Measurements from ENCODE around the gene TNKS1BP1. TPM values are rescaled to one million over a fixed set of nuclear protein-coding genes. Genes with fewer than 3 reads are reported as not detected.

The TNKS1BP1 gene
- total and polyA plus RNA-seq, 7 donors, result 26.4 to 133 (median 43.8) TPM

GRCh38 chr11:57324154-57324885, 432 bp downstream of the TNKS1BP1 start:
- Histone ChIP-seq H3K4me1 (peaks cover 0 to 55% (median 47%) of the 10 kb centered on the region in 4 donors), H3K4me3 (peak overlapping the region; percentile 71 to 90 (median 86)), H3K27ac (peak overlapping the region; percentile 89 to 97 (median 94)), H3K36me3 (peaks cover 13 to 47% (median 17%) of the 10 kb centered on the region in 4 donors), H3K9me3 (no peaks in the 10 kb centered on the region), H3K27me3 (no peaks in the 10 kb centered on the region)
- DNase-seq, result peak; percentile 80
- TF ChIP-seq POLR2AphosphoS5 (IDR thresholded peaks at IDR 0.05) (peak in 1 of 4 donors; percentile 18), POLR2A (IDR thresholded peaks at IDR 0.05) (no peak), CTCF (IDR thresholded peaks at IDR 0.05) (no peak), EP300 (IDR thresholded peaks at IDR 0.05) (peak in 1 of 4 donors; percentile 3)
- WGBS, 2 donors, result 2 to 3% methylated on average over 64 of the region's 64 CpGs
- intact Hi-C loops (cut with DNase I), result loop anchor here (5.0 kb wide), 2 partner anchors 343 to 1253 kb away; partner anchors contain the start of genes LPXN, ZDHHC5 and ZFP91

GRCh38 chr11:57323855-57324153, 948 bp downstream of the TNKS1BP1 start:
- intact Hi-C loops (cut with DNase I), result loop anchor here (5.0 kb wide), 2 partner anchors 343 to 1253 kb away; partner anchors contain the start of genes LPXN, ZDHHC5 and ZFP91
- H3K36me3 ChIP-seq, result peaks cover 10 to 42% (median 13%) of the 10 kb centered on the region in 4 donors
- peak overlapping the region; percentile 71 to 90 (median 86) for H3K4me3 ChIP-seq
- no peaks in the 10 kb centered on the region for H3K9me3 ChIP-seq
- peak overlapping the region; percentile 89 to 97 (median 94) for H3K27ac ChIP-seq
- no peak for DNase-seq
- no peak for TF ChIP-seq CTCF (IDR thresholded peaks at IDR 0.05)
- no peak for TF ChIP-seq POLR2A (IDR thresholded peaks at IDR 0.05)
- TF ChIP-seq EP300 (IDR thresholded peaks at IDR 0.05), result no peak
- TF ChIP-seq POLR2AphosphoS5 (IDR thresholded peaks at IDR 0.05), result no peak
- no peaks in the 10 kb centered on the region for H3K27me3 ChIP-seq
- peaks cover 0 to 56% (median 47%) of the 10 kb centered on the region in 4 donors for H3K4me1 ChIP-seq
- 13 to 41% methylated on average over 9 of the region's 9 CpGs for WGBS, 2 donors

GRCh38 chr11:57323167-57323854, 1.4 kb downstream of the TNKS1BP1 start:
- intact Hi-C loops (cut with DNase I), result loop anchor here (5.0 kb wide), 2 partner anchors 344 to 1254 kb away; partner anchors contain the start of genes LPXN, ZDHHC5 and ZFP91
- peaks cover 8 to 41% (median 13%) of the 10 kb centered on the region in 4 donors for H3K36me3 ChIP-seq
- no peaks in the 10 kb centered on the region for H3K27me3 ChIP-seq
- WGBS, 2 donors, result 42 to 76% methylated on average over 3 of the region's 3 CpGs
- peak overlapping the region; percentile 71 to 90 (median 86) for H3K4me3 ChIP-seq
- peak overlapping the region; percentile 89 to 97 (median 94) for H3K27ac ChIP-seq
- H3K4me1 ChIP-seq, result peaks cover 0 to 61% (median 51%) of the 10 kb centered on the region in 4 donors
- DNase-seq, result peak; percentile 60
- H3K9me3 ChIP-seq, result no peaks in the 10 kb centered on the region
- no peak for TF ChIP-seq POLR2A (IDR thresholded peaks at IDR 0.05)
- no peak for TF ChIP-seq EP300 (IDR thresholded peaks at IDR 0.05)
- TF ChIP-seq POLR2AphosphoS5 (IDR thresholded peaks at IDR 0.05), result no peak
- TF ChIP-seq CTCF (IDR thresholded peaks at IDR 0.05), result no peak

- Histone ChIP-seq H3K27ac (peak overlapping the region; percentile 89 to 97 (median 94)), H3K9me3 (no peaks in the 10 kb centered on the region), H3K27me3 (no peaks in the 10 kb centered on the region), H3K36me3 (peaks cover 10 to 38% (median 12%) of the 10 kb centered on the region in 4 donors), H3K4me3 (peak overlapping the region in 3 of 4 donors; percentile 71 to 90 (median 83)), H3K4me1 (peaks cover 0 to 69% (median 57%) of the 10 kb centered on the region in 4 donors)
- 9 to 40% methylated on average over 13 of the region's 13 CpGs for WGBS, 2 donors
- intact Hi-C loops (cut with DNase I), result loop anchor here (5.0 kb wide), 2 partner anchors 345 to 1255 kb away; partner anchors contain the start of genes LPXN, ZDHHC5 and ZFP91
- TF ChIP-seq EP300 (IDR thresholded peaks at IDR 0.05) (peak in 1 of 4 donors; percentile 13), POLR2A (IDR thresholded peaks at IDR 0.05) (peak in 1 of 2 donors; percentile 60), POLR2AphosphoS5 (IDR thresholded peaks at IDR 0.05) (peak; percentile 46 to 70 (median 58)), CTCF (IDR thresholded peaks at IDR 0.05) (no peak)
- peak; percentile 97 for DNase-seq
Measured at GRCh38 chr11:57322256-57323166, 2.2 kb downstream of the TNKS1BP1 start.
